ENCODE data around the gene KCNJ12.

The KCNJ12 gene

DNA sequence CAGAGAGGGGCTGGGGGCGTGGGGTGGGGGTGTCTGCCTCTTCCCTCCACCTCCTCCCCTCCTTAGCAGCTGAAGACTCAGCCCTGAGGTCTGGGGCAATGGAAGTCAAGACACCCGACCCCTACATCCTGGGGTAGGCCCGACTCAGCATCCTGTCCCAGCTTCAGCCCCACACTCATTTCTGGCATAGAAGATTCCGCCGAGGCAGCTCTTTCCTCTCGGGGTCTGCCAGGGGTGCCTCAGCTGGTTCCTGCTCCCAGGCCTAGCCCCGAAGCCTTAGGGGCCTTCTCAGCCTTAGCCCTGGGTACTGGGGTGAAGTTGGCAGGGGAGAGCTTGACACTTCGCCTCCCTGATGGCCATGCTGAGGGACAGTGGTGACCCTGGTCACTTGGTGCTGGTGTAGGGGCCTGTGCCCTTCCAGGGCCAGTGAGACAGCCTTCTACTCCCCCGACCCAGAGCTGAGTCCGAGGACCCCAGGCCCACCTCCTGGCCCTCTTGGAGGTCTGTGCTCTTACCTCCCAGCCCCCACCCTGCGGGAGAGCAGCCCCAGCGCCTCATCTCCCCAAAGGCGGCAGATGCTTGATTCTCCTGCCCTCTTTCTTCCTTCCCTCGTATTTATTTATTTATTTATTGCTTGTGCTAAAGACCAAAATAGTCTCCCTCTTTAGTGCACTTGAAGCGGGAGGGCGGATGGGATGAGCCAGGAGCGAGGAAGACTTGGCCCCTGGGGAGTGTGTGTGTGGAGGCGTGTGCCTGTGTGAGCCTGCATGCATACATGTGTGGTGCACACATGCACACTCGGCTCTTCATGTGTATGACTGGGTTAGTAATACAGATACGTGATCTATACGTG, 42.5 kb downstream of the KCNJ12 start:
- POLR2A ChIA-PET, result interaction anchor here (0.9 kb wide), 1 partner anchor 132 kb away, joined by 3 read pairs; no protein-coding TSS in a partner anchor

DNA sequence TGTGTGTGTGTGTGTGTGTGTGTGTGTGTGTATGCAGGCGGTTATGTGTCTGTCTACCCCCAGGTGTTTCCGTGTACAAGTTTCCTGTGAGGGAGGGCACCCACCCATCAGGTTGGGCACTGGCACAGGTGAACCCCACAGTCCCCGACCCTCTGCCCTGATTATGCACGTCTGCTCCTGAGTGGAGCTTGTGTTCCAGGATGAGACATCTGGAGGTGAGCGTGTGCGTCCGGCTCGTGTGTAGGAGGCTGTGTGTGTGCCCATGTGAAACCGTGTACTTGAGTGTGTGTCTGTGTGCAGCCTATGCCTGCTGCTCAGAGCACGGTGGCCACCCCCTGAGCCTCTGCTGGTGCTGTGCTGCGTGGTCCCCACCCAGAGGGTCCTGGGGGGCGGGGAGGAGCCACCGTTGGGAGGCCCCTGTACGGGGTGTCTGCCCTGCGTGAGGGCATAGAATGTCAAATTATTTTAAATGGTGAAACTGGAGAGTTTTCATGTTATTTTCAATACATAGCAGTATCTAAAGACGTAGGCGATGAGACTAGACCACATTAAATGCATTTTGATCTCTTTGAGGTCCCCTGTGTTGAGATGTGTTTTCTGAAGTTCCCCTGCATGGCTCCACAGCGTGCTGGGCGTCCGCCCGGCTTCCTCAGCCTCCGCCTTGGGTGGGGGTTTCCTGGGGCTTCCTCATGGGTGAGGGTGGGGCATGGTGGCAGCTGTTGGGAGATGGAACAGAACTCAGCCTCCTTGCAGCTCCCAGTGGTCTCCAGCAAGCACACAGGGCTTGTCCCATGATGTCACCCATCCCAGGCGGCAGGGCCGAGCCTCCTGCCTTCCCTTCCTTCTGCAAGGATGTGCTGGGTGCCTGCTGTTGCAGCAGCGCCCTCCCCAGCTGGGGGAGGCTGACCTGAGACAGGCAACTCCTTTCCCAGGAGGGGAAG, 43.4 kb downstream of the KCNJ12 start:
- POLR2A ChIA-PET, result no interaction called here
- TF ChIP-seq SCRT2 (tag by site-specific recombination; IDR thresholded peaks at IDR 0.05) (no peak), ZBTB20 (tag by site-specific recombination; IDR thresholded peaks at IDR 0.05) (no peak), ZNF174 (tag by site-specific recombination; IDR thresholded peaks at IDR 0.05) (no peak), YY1 (tag by site-specific recombination; IDR thresholded peaks at IDR 0.05) (no peak), ZNF341 (tag by site-specific recombination; IDR thresholded peaks at IDR 0.05; ENCODE audit: low read depth) (peak; percentile 57), ZNF221 (tag by site-specific recombination; IDR thresholded peaks at IDR 0.05; ENCODE audit: borderline replicate concordance) (no peak), ZNF274 (IDR thresholded peaks at IDR 0.05; ENCODE audit: low read length) (no peak), ZNF274 (tag by site-specific recombination; IDR thresholded peaks at IDR 0.05; ENCODE audit: borderline replicate concordance) (no peak), ZBTB7A (tag by site-specific recombination; IDR thresholded peaks at IDR 0.05; ENCODE audit: low read depth) (0 out of 2 replicates have a peak, but pooled peaks have one; percentile 23), ZNF132 (tag by site-specific recombination; IDR thresholded peaks at IDR 0.05; ENCODE audit: borderline replicate concordance) (no peak), ZNF843 (tag by site-specific recombination; IDR thresholded peaks at IDR 0.05) (no peak), RBAK (tag by site-specific recombination; IDR thresholded peaks at IDR 0.05) (no peak), ZFP69B (tag by site-specific recombination; IDR thresholded peaks at IDR 0.05) (no peak), ZFP41 (tag by site-specific recombination; IDR thresholded peaks at IDR 0.05; ENCODE audit: borderline replicate concordance) (no peak), ZNF701 (tag by site-specific recombination; IDR thresholded peaks at IDR 0.05) (no peak), ZNF10 (tag by site-specific recombination; IDR thresholded peaks at IDR 0.05) (no peak)

More for the DNA sequence above, 42.5 kb downstream of the KCNJ12 start:
- H3K36me3 ChIP-seq (ENCODE audit: control insufficient read depth in 2 of 2, insufficient read depth in 1 of 2, low read length in 2 of 2), result no peaks in the 10 kb centered on the region
- no peaks in the 10 kb centered on the region for H3K9me3 ChIP-seq (ENCODE audit: control insufficient read depth, insufficient read depth, low read depth, low read length)
- no peak for TF ChIP-seq ZNF529 (tag by site-specific recombination; IDR thresholded peaks at IDR 0.05; ENCODE audit: insufficient replicate concordance)
- no peak for TF ChIP-seq ZFHX2 (tag by site-specific recombination; conservative IDR thresholded peaks at IDR 0.05)
- TF ChIP-seq, protein P1, sequence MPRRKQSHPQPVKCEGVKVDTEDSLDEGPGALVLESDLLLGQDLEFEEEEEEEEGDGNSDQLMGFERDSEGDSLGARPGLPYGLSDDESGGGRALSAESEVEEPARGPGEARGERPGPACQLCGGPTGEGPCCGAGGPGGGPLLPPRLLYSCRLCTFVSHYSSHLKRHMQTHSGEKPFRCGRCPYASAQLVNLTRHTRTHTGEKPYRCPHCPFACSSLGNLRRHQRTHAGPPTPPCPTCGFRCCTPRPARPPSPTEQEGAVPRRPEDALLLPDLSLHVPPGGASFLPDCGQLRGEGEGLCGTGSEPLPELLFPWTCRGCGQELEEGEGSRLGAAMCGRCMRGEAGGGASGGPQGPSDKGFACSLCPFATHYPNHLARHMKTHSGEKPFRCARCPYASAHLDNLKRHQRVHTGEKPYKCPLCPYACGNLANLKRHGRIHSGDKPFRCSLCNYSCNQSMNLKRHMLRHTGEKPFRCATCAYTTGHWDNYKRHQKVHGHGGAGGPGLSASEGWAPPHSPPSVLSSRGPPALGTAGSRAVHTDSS (tag by site-specific recombination; IDR thresholded peaks at IDR 0.05), result no peak
- no peak for TF ChIP-seq ZNF514 (tag by site-specific recombination; IDR thresholded peaks at IDR 0.05)
- TF ChIP-seq ZNF777 (tag by site-specific recombination; IDR thresholded peaks at IDR 0.05; ENCODE audit: borderline replicate concordance), result no peak
- TF ChIP-seq, protein P2, sequence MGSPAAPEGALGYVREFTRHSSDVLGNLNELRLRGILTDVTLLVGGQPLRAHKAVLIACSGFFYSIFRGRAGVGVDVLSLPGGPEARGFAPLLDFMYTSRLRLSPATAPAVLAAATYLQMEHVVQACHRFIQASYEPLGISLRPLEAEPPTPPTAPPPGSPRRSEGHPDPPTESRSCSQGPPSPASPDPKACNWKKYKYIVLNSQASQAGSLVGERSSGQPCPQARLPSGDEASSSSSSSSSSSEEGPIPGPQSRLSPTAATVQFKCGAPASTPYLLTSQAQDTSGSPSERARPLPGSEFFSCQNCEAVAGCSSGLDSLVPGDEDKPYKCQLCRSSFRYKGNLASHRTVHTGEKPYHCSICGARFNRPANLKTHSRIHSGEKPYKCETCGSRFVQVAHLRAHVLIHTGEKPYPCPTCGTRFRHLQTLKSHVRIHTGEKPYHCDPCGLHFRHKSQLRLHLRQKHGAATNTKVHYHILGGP (tag by site-specific recombination; IDR thresholded peaks at IDR 0.05), result no peak
- no peak for TF ChIP-seq ZNF549 (tag by site-specific recombination; IDR thresholded peaks at IDR 0.05)
- TF ChIP-seq, protein P3, sequence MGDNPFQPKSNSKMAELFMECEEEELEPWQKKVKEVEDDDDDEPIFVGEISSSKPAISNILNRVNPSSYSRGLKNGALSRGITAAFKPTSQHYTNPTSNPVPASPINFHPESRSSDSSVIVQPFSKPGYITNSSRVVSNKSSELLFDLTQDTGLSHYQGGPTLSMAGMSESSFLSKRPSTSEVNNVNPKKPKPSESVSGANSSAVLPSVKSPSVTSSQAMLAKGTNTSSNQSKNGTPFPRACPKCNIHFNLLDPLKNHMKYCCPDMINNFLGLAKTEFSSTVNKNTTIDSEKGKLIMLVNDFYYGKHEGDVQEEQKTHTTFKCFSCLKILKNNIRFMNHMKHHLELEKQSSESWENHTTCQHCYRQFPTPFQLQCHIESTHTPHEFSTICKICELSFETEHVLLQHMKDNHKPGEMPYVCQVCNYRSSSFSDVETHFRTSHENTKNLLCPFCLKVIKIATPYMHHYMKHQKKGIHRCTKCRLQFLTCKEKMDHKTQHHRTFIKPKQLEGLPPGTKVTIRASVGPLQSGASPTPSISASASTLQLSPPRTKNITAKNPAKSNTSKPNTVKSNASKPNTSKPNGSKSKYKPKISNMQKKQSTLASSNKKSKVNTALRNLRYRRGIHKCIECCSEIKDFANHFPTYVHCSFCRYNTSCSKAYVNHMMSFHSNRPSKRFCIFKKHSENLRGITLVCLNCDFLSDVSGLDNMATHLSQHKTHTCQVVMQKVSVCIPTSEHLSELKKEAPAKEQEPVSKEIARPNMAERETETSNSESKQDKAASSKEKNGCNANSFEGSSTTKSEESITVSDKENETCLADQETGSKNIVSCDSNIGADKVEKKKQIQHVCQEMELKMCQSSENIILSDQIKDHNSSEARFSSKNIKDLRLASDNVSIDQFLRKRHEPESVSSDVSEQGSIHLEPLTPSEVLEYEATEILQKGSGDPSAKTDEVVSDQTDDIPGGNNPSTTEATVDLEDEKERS (tag by site-specific recombination; IDR thresholded peaks at IDR 0.05), result no peak
- TF ChIP-seq ZNF335 (tag by site-specific recombination; conservative IDR thresholded peaks at IDR 0.05), result no peak
- TF ChIP-seq, protein P4, sequence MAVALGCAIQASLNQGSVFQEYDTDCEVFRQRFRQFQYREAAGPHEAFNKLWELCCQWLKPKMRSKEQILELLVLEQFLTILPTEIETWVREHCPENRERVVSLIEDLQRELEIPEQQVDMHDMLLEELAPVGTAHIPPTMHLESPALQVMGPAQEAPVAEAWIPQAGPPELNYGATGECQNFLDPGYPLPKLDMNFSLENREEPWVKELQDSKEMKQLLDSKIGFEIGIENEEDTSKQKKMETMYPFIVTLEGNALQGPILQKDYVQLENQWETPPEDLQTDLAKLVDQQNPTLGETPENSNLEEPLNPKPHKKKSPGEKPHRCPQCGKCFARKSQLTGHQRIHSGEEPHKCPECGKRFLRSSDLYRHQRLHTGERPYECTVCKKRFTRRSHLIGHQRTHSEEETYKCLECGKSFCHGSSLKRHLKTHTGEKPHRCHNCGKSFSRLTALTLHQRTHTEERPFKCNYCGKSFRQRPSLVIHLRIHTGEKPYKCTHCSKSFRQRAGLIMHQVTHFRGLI (tag by site-specific recombination; IDR thresholded peaks at IDR 0.05), result no peak
- no peak overlapping the region for H3K4me3 ChIP-seq (ENCODE audit: low read depth, low read length)
- CTCF ChIA-PET, result interaction anchor here (1.3 kb wide), 1 partner anchor 94 kb away, joined by 4 read pairs; no protein-coding TSS in a partner anchor
- H3K27ac ChIP-seq (ENCODE audit: extremely low read depth, low read depth, low read length), result no peak overlapping the region
- H3K4me1 ChIP-seq (ENCODE audit: control insufficient read depth, insufficient read depth, low read length), result no peaks in the 10 kb centered on the region

More for the DNA sequence above, 43.4 kb downstream of the KCNJ12 start:
- Histone ChIP-seq H3K9me3 (ENCODE audit: control insufficient read depth, insufficient read depth, low read depth, low read length) (no peaks in the 10 kb centered on the region), H3K27ac (ENCODE audit: extremely low read depth, low read depth, low read length) (no peak overlapping the region), H3K4me1 (ENCODE audit: control insufficient read depth, insufficient read depth, low read length) (no peaks in the 10 kb centered on the region), H3K4me3 (ENCODE audit: low read depth, low read length) (no peak overlapping the region), H3K36me3 (ENCODE audit: control insufficient read depth in 2 of 2, insufficient read depth in 1 of 2, low read length in 2 of 2) (no peaks in the 10 kb centered on the region)
- CTCF ChIA-PET, result no interaction called here
